ENCODE measurements around the gene TRIP6.

TRIP6 gene

GRCh38 chr7:100823534-100823933, 43.7 kb upstream of the TRIP6 start:
- DNase-seq (ENCODE audit: low read depth): no peak
- H3K4me3 ChIP-seq (ENCODE audit: low read length): no peak overlapping the region
- TF ChIP-seq CTCF (conservative IDR thresholded peaks at IDR 0.05; ENCODE audit: low read length): no peak

- no peak for TF ChIP-seq CTCF (conservative IDR thresholded peaks at IDR 0.05; ENCODE audit: low read length)
- peak; percentile 25 for DNase-seq (ENCODE audit: low read depth)
- peak overlapping the region; percentile 71 for H3K4me3 ChIP-seq (ENCODE audit: low read length)
Measured at GRCh38 chr7:100824499-100825214, 42.5 kb upstream of the TRIP6 start.

- TF ChIP-seq CTCF (conservative IDR thresholded peaks at IDR 0.05; ENCODE audit: low read length): no peak
- H3K4me3 ChIP-seq (ENCODE audit: low read length): peak overlapping the region; percentile 71
- DNase-seq (ENCODE audit: low read depth): peak; percentile 17
Measured at GRCh38 chr7:100825215-100825671, 41.9 kb upstream of the TRIP6 start.

GRCh38 chr7:100825751-100826513, 41.3 kb upstream of the TRIP6 start:
- peak; percentile 63 for DNase-seq (ENCODE audit: low read depth)
- peak overlapping the region; percentile 71 for H3K4me3 ChIP-seq (ENCODE audit: low read length)
- peak; percentile 58 for TF ChIP-seq CTCF (conservative IDR thresholded peaks at IDR 0.05; ENCODE audit: low read length)

- peak overlapping the region; percentile 71 for H3K4me3 ChIP-seq (ENCODE audit: low read length)
- DNase-seq (ENCODE audit: low read depth): no peak
- no peak for TF ChIP-seq CTCF (conservative IDR thresholded peaks at IDR 0.05; ENCODE audit: low read length)
Measured at GRCh38 chr7:100826514-100827329, 40.5 kb upstream of the TRIP6 start.

GRCh38 chr7:100827330-100828226, 39.6 kb upstream of the TRIP6 start, which contains the start of gene EPHB4:
Gene EPHB4, minus strand, starts transcription at chr7:100827523. Its CDS starts 493 bp downstream, at chr7:100827030.
- peak; percentile 62 for TF ChIP-seq CTCF (conservative IDR thresholded peaks at IDR 0.05; ENCODE audit: low read length)
- peak; percentile 82 for DNase-seq (ENCODE audit: low read depth)
- peak within 1 kb of the TSS; percentile 71 for H3K4me3 ChIP-seq (ENCODE audit: low read length)
